NCI-H2029 treated with DMSO at 0.1 percent for 48 hours (cell line): ENCODE measurements around the gene CNNM2.
"Not testable (repeated sequence)": the region's sequence is repeated elsewhere in the genome, so short reads cannot be mapped to it uniquely, and the experiment has no call there.

Experiments
- DNase-seq: peaks from one replicate; lab custom pipeline; 2025; lab: John Stamatoyannopoulos, UW

The CNNM2 gene

DNA sequence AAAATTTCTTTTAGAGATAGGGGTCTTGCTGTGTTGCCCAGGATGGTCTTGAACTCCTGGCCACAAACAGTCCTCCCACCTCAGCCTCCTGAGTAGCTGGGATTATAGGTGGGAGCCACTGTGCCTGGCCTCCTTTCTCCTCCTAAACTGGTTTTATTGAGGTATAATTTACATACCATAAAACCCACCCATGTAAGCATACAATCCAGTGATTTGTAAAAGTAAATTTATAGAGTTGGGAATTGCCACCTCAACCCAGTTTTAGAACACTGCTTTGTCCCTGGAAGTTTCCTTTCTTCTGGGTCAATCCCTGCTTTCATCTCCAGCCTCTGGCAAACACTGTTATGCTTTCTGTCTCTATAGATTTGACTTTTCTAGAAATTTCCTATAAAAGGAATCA, 49.0 kb downstream of the CNNM2 start:
- DNase-seq: no peak

DNA sequence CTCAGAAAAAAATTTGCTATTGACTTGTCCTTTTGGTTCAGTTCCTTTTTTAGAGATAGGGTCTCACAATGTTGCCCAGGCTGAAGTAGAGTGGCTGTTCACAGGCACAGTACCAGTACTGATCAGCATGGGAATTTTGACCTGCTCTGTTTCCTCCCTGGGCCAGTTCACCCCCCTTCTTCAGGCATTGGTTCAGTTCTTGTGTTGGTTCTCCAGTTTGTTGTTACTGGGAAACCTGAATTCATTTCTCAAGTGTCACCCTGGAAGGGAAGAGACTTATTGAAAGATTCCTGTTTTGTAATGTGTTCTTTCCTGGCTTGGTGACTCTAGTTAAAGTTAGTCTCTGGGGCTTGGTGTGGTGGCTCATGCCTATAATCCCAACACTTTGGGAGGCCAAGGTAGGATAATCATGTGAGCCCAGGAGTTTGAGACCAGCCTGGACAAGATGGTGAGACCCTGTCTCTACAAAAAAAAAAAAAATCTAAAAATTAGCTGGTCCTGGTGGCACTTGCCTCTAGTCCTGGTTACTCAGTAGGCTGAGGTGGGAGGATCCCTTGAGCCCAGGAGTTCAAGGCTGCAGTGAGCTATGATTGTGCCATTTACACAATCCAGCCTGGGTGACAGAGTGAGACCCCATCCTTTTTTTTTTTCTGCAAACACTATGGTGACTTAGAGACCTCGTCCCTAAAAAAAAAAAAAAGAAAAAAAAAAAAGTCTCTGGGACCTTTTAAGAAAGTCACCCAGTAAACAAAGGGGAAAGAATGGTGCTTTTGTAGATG, 52.7 kb downstream of the CNNM2 start:
- no peak for DNase-seq

DNA sequence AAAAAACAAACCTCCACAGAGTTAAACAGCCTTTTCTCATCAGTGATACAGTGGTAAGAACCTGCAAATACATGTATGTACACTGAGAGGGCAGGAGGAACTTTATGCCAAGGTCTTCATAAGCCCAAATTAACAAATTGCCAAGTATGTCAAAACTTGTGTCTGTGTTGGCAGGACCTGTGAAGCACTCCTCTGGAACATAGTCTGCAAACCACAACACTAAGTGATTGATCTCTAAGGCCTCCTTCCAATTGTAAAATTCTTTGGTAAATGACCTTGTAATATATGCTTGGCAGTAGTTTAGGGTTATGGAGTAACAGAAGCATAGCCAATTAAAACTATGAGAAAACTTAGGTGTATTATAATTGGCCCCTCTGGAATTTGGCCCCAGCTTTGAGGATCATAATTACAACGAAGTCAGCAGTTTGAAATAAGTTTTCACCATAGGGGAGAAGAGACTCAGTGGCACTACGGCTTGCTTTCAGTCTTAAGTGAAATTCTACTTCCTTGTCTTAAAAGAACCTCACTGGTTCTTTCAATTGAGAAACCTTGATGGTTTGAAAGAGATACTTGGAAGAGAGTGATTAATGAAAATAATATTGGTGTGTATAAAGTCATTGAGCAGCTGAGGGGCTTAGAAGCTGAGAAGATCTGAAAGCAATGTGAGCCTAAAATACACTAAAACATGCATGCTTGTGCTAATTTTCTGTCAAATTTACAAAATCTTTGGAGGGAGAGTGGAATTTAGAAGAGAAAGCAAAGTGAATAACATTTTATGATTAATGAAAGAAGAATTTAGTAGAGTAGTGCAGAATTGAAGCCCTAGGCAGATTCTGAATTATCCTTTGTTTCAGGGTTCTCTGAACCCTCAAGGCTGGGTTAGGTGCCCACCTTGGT, 57.6 kb downstream of the CNNM2 start:
- DNase-seq: no peak

DNA sequence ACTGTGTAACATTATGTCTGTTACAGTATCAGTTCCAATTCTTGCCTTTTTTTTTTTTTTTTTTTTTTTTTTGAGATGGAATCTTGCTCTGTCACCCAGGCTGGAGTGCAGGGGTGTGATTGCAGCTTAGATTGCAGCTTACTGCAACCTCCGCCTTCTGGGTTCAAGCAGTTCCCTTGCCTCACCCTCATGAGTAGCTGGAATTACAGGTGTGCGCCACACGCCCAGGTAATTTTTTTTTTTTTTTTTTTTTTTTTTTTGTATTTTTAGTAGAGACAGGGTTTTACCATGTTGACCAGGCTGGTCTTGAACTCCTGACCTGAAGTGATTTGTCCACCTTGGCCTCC, 58.3 kb downstream of the CNNM2 start:
- not testable (repeated sequence) for DNase-seq

DNA sequence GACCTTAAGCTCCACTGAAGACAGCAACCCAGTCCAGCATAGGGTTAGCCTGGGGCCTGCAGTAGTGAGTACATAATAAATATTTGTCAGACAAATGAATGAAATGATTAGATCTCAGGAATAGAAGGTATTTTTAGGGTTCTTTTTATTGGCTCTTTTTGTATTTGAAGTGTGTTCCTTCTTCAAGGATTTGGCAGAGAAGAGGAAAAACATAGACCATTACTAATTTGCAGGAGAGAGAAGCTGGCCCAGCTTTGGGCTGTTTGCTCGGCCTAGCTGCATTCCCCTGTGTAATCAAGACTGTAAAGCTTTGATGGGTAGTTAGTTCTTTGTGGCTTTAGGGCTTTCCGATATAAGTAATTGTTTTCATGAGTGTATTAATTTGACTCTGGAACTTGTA, 64.2 kb downstream of the CNNM2 start:
- DNase-seq: no peak

DNA sequence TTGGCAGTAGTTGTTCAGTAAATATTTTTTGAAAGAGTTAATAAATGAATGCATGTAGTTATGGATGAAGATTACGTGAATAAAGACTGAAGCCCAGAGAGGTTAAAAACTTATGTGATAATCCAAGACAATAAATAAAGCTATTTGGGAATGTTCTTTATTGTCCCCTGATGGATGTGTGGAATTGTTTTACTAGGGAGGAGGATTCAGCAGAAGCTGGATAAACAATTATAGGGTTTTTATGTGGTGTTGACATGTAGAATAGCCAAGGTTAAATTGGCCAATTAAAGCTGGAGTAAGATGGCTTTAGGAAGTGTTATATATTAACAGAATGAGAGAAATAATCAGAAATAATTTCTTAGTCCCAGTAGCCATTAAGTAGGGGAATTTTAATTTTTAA, 66.0 kb downstream of the CNNM2 start:
- DNase-seq: no peak

DNA sequence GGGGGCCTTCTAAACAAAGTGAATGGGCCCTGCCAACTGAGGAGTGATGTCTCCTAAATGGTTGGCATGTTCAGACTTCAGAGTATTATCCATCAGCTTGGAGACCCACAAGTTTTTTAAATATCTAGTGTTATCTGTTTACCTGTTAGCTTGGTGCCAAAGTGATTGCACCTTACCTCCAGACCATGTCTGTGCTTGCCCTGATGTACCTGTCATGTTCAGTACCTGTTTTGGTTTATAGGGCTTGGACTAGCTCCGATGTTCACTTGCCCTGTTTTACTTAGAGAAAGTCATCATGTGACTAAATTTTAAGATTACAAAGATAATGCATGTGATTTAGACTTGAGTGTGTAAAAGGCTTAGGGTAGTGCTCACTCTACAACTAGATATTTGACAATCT, 67.7 kb downstream of the CNNM2 start:
- DNase-seq: no peak

DNA sequence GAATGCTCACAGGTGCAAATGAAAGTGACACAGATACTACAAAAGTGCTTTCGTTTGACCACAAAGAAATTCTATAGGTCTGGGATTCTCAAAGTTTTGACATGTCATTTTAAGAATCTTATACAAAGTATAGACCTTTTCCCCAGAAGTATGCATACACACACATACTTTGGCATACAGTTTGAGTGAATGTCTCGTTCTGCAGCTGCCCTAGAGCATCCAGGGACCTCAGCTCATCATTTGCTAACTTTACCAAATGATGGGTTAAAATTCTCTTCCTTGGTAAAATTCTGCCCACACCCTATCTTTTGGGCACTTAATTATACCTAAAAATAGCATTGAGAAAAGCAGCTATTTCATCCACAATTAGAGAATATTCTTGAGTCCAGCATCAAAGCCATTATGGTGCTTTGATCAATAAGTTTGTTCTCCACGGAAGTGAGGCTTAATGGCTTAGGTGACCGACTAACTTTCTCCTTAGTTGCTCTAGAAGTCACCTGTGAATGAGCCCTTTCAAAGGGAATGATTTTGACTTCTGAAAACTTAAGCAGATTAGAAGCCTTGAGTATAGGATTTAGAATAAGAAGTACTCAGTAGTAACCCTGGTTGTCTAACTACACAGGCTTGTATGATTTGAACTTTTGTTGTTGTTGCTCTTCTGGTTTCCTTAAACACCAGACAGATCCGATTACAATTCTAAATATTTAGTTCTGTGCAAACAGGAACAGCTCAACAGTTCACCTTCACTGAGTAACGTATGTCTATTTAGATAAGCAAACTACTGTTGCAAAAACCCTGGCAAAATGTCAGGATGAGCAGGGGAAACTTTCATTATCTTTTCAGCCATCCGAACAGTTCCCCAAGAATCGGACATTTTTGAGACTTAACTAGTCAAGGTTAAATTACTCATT, 70.6 kb downstream of the CNNM2 start:
- DNase-seq: no peak

DNA sequence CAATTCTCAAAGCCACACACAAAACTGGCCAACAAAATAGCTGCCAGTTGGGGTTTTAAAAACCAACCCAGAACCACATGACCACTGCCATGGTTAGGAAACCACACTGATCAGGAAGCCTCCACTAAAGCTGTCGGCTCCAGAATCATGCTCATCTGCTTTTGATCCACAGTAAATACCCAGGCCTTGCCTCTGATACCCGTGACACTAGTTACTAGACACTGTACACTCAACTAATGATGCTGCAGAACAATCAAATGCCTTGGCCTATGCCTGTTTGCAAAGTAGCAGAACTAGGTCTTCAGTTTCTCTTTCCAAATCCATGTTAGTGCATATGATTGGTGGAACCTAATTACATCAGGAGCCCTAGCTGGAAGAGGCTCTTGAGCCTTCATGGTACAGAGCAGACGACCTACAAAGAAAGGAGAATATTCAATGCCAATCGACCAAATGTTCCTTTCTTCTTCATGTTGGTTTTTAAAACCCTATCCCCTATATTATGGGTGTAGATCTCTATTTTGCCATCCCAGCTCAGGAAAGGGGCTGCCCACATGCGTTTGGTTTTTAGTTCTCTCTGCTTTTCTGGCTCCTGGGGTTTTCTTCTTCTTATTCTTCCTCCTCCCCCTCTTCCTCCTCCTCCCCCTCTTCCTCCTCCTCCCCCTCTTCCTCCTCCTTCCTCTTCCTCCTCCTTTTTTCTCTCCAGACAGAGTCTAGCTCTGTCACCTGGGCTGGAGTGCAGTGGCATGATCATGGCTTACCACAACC, 76.6 kb downstream of the CNNM2 start:
- DNase-seq: no peak

DNA sequence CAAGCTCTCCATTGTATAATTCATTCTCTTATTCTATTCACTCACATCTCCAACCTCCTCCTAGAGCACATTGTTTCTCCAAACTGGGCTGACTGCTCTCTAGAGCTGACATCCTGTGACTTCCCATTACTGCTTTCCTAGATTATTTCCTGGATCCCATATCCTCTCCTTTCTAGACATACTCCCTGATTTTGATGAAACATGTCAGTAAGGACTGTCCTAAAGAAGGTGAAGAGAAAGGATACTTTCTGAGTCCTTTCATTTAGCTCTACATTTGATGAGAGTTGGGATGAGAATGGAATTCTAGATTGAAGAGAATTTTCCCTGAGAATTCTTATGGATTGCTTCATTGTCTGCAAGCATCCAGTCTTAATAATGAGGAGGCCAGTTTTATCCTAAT, 78.8 kb downstream of the CNNM2 start:
- DNase-seq: no peak

DNA sequence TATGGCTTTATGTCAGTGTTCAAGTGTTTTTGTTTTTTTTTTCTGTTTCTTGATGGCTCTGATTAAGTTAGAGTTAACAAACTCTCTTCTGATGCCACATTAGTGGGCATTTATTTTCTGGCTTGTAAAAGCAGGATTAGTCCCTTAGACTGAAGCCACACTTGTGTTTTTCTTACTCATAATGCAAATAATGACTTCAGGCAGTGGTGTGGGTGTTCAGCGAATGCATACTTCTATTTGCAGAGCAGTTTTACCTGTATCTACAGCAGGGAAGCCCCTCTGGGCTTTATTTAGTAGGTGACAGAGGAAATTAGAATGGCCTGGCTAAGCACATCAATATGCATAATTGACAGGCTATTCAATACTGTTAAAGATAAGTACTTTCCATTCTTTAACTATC, 79.9 kb downstream of the CNNM2 start:
- no peak for DNase-seq

DNA sequence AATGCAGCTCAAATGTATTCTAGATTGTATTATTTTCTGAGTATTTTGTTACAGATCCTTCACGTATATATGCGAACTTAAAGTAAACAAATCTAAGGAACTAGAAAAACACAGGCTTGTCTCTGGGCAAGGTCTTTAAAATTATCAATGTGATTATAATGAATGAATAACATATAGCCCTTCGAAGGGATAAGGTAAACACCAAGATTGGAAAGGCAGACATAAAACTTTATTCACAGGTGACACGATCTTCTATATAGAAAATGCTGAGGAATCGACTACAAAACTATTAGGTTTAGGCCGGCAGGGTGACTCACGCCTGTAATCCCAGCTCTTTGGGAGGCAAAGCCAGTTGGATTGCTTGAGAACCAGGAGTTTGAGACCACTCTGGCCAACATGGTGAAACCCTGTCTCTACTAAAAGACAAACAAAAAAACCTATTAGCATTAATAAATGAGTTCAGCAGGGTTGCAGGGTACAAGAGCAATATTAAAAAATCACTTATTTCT, 80.4 kb downstream of the CNNM2 start:
- DNase-seq: no peak

DNA sequence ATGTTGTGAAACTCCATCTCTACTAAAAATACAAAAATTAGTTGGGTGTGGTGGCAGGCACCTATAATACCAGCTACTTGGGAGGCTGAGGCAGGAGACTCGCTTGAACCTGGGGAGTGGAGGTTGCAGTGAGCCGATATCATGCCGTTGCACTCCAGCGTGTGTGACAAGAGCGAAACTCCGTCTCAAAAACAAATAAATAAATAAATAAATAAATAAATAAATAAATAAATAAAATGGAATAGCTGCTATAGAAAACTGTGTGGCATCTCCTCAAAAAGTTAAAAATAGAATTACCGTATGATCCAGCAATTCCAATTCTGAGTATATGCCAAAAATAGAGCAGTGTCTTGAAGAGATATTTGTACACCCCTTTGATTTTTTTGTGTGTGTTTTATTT, 82.0 kb downstream of the CNNM2 start:
- DNase-seq: not testable (repeated sequence)

DNA sequence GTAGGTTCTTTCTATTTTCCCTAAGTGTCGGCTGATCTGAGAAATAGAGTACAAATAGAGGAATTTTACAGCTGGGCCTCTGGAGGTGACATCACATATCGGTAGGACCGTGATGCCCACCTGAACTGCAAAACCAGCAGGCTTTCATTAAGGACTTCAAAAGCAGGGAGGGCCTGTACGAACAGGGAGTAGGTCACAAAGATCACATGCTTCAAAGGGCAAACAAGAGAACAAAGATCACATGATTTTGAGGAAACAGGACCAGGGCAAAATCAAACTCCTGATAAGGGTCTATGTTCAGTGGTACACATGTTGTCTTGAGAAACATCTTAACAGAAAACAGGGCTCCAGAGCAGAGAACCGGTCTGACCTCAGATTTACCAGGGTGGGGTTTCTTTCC, 88.9 kb downstream of the CNNM2 start:
- no peak for DNase-seq

DNA sequence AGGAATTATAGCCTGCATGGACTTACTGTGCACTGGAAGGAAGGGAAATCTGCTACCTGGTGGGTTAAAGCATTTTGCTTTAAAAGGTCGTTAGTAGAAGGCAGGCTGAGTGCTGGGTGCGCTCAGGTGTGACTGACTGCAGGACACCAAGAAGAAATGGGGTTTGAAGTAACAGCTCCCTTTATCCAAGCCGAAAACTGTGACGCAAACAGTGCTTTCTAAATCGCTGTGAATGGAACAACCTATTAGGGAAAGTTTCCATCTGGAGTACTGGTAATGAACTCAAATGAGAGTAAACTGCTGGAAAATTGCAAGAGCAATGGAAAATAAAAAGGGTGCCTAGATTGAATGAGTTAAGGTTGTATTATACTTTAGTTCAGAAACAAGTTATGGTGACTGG, 95.3 kb downstream of the CNNM2 start:
- DNase-seq: no peak

DNA sequence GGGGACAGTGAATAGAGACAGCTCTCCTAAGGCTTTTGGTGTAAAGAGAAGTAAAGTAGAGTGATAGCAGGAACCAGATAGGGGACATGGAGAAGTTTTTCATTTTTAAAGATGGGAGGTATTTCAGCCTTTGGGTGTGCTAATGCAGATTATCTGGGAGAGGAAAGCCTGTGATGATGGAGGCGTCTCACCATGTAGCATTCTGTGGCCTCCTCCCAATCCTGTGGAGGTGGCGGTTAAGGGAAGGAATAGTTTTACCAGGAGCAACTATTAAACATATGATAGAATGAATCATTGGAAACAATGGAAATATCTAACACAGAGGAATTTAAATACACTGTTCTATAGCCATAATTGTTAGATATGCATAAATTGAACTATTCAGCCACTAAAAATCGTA, 101.3 kb downstream of the CNNM2 start:
- DNase-seq: no peak

DNA sequence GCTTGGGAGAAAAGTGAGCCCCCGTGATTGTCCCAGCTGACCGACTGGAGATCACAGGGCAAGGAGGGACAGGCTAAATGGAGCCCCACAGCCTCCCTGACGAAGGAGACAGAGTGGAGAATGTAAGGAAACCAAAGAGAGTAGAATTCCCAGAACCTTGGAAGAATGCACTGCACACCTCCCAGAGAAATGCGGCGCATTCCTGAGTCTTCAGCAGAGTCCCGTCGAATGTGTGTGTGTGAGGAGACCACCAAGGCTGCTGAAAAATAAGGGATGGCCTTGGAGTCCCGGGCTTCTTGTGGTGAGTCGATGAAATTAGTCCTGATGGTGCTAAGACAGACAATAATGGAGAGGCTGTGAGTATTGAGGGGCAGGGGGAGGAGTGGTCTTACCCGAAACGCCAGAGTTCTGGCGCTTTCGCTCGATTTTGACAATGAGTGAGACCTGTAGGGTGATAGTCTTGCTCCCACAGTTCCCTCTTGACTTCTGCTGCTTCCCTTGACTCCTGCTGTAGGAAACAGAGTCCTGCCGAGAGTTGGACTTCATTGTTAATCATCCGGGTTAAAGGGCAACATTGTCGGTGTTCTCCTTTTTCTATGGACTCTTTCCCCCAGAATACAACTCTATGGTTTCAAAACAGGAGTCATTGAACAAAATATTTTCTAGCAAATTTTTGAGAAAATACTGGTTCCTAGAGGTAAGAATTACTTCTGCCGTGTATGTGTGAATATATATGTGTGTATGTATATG, 103.2 kb downstream of the CNNM2 start:
- no peak for DNase-seq

DNA sequence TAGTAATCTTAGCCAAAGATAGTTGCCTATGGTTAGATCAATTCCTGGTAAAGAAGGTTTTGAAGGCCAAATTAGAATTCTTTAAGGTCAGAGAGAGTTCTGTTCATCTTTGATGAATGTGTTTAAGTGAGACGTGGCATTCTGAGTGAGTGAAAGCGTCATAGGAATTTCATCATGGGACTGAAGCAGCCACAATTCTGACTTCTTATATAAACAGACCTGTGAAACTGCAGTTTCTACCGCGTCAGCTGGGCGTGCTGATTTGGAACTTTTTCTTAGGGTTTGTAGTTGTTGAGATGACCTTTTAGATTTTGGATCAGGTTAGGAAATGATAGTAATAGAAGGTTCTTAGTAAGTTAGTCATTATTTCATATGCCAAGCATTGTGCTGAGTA, 103.8 kb downstream of the CNNM2 start:
- no peak for DNase-seq

DNA sequence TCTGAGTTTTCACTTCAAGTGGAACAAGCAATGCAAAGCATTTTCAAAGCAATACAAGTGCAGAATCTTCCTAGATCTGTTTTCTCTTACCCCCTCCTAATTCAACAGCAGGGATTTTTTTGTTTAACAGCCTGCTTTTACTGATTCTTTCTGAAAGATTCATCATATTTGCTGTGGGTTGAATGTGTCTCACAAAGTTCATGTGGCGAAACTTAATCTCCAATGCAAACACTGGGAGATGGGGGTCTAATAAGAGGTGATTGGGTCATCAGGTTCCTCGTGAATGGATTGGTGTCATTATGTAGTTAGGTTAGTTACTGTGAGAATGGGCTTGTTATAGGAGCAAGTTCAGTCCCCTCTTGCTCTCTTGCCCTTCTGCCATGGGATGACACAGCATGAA, 107.6 kb downstream of the CNNM2 start:
- DNase-seq: no peak

DNA sequence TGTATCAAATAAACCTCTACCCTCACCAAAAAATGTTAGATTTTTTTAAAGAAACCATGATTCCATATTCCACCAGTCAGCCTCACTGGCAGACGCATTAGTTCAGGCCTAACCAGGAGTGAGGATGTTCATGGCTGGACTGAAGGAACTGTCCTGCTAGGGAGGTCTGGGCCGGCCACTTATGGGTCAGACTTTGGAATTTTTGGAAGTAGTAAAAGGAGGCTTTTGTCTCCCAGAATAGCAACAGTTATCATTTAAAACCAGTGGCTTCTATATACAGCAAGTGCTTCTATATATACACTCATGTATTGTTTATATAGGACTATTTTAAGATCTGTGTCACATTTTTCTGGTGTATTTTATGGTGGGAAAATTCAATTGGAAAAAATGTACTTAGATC, 120.5 kb downstream of the CNNM2 start:
- no peak for DNase-seq

DNA sequence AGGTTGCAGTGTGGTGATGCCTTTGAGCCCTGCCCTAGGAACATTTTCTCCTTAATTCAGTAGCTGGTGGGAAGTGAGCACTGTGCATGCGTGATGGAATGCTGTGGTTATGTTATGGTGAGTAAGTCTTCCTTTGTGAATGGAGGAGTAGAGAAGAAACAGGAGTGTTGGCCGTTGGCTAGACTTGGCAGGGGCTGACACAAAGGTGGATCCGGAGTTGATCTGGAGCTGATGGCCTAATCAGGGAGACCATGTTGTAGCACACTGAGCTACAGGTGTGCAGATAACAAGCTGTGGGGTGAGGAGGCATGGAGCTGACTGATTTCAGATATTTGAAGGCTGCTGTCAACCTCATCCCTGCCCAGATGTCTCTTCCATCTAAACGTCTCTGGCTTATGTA, 122.3 kb downstream of the CNNM2 start:
- DNase-seq: no peak
